Colonic mucosa (tissue), 4 donors: ENCODE results near the gene FAM83E. TPM values are rescaled to one million over a fixed set of nuclear protein-coding genes. Genes with fewer than 3 reads are reported as not detected.

Experiments used
- DNase-seq: peaks from one replicate; pipeline ENCODE4 v3.0.0-alpha.2; 2020
- H3K27ac ChIP-seq: fragments of 200-600 bp; one replicate; pipeline ENCODE4 v1.8.0; 2021
- H3K27me3 ChIP-seq: fragments of 200-600 bp; one replicate; pipeline ENCODE4 v1.8.0; 2021
- H3K36me3 ChIP-seq: fragments of 200-600 bp; one replicate; pipeline ENCODE4 v1.8.0; 2021
- H3K4me1 ChIP-seq: fragments of 200-600 bp; one replicate; pipeline ENCODE4 v1.8.0; 2021; ENCODE audit warnings: mild to moderate bottlenecking
- H3K4me3 ChIP-seq: fragments of 200-600 bp; one replicate; pipeline ENCODE4 v1.8.0; 2021
- H3K9ac ChIP-seq, 2 donors: one replicate each; pipeline ENCODE4 v1.7.0; 2013; ENCODE audit warnings: control low read depth in 2 of 2, low read depth in 2 of 2, low read length in 2 of 2
- H3K9me3 ChIP-seq: fragments of 200-600 bp; one replicate; pipeline ENCODE4 v1.8.0; 2021
- CTCF ChIP-seq: fragments of 200-600 bp; IDR thresholded peaks from one replicate; pipeline ENCODE4 v1.8.0; 2022; ENCODE audit warnings: antibody characterized with exemption, mild to moderate bottlenecking
- intact Hi-C: fragments of 100-400 bp; cut with DNase I; formaldehyde crosslinking; loops from one replicate; pipeline ENCODE4 v1.14.1; 2022
- total RNA-seq, 2 donors: library from RNA; stranded (reverse); fragmentation: NEBNext Ultra II Directional in 1 of 2; extraction: Animal tissue kit (Norgen Biotek cat#: 25700) in 1 of 2; gene quantifications; one replicate each; pipeline ENCODE4 v1.2.1, GENCODE V29; 2021
- donor health status: healthy.
- donor health status: DM: no; HTN: no; CAD: no.
- donor health status: DM: no; HTN: no; CAD: no.

Gene FAM83E
- total RNA-seq, 2 donors from 2014 or later, result 150 to 198 TPM

GRCh38 chr19:48625891-48626327, 11.0 kb upstream of the FAM83E start:
- DNase-seq, result peak; percentile 34
- Histone ChIP-seq H3K9me3 (no peaks in the 10 kb centered on the region), H3K4me3 (no peak overlapping the region), H3K27me3 (no peaks in the 10 kb centered on the region), H3K9ac (peak overlapping the region; percentile 14 to 76), H3K36me3 (no peaks in the 10 kb centered on the region), H3K27ac (no peak overlapping the region), H3K4me1 (peaks cover 24% of the 10 kb centered on the region)
- TF ChIP-seq CTCF, result no peak
- intact Hi-C loops, result no loop called here

GRCh38 chr19:48624791-48625723, 10.2 kb upstream of the FAM83E start:
- peaks cover 16% of the 10 kb centered on the region for H3K4me1 ChIP-seq
- intact Hi-C loops, result no loop called here
- H3K9me3 ChIP-seq, result no peaks in the 10 kb centered on the region
- H3K4me3 ChIP-seq, result peak overlapping the region; percentile 42
- DNase-seq, result peak; percentile 79
- no peak for TF ChIP-seq CTCF
- no peaks in the 10 kb centered on the region for H3K36me3 ChIP-seq
- H3K27me3 ChIP-seq, result no peaks in the 10 kb centered on the region
- peak overlapping the region; percentile 76 to 79 for H3K9ac ChIP-seq
- H3K27ac ChIP-seq, result peak overlapping the region; percentile 54

- no peak for TF ChIP-seq CTCF
- Histone ChIP-seq H3K4me3 (peak overlapping the region; percentile 42), H3K27ac (peak overlapping the region; percentile 54), H3K36me3 (no peaks in the 10 kb centered on the region), H3K4me1 (peaks cover 11% of the 10 kb centered on the region), H3K9ac (peak overlapping the region; percentile 76 to 79), H3K27me3 (no peaks in the 10 kb centered on the region), H3K9me3 (no peaks in the 10 kb centered on the region)
- DNase-seq, result peak; percentile 98
- intact Hi-C loops, result no loop called here
Measured at GRCh38 chr19:48624067-48624594, 9.3 kb upstream of the FAM83E start.

- intact Hi-C loops, result no loop called here
- no peaks in the 10 kb centered on the region for H3K27me3 ChIP-seq
- peak overlapping the region in 1 of 2 donors; percentile 76 for H3K9ac ChIP-seq
- H3K9me3 ChIP-seq, result no peaks in the 10 kb centered on the region
- H3K4me3 ChIP-seq, result peak overlapping the region; percentile 42
- peaks cover 11% of the 10 kb centered on the region for H3K4me1 ChIP-seq
- no peak for DNase-seq
- H3K36me3 ChIP-seq, result no peaks in the 10 kb centered on the region
- TF ChIP-seq CTCF, result no peak
- peak overlapping the region; percentile 54 for H3K27ac ChIP-seq
Measured at GRCh38 chr19:48623556-48624066, 8.7 kb upstream of the FAM83E start.

GRCh38 chr19:48619692-48620585, 5.1 kb upstream of the FAM83E start:
- TF ChIP-seq CTCF, result no peak
- peak overlapping the region; percentile 93 for H3K27ac ChIP-seq
- peak overlapping the region; percentile 88 for H3K4me3 ChIP-seq
- H3K27me3 ChIP-seq, result no peaks in the 10 kb centered on the region
- peaks cover 4% of the 10 kb centered on the region for H3K36me3 ChIP-seq
- peaks cover 17% of the 10 kb centered on the region for H3K4me1 ChIP-seq
- intact Hi-C loops, result loop anchor here (10.0 kb wide), 1 partner anchor 295 kb away; the partner anchor contains the start of gene EMP3
- no peaks in the 10 kb centered on the region for H3K9me3 ChIP-seq
- H3K9ac ChIP-seq, result peak overlapping the region; percentile 81 to 100
- DNase-seq, result peak; percentile 21
